ENCODE results near the gene OR6K3. TPM values are rescaled to one million over a fixed set of nuclear protein-coding genes. Genes with fewer than 3 reads are reported as not detected.

OR6K3 gene
- total and polyA plus RNA-seq, 2 of the 13 experiments (the other 11 are each of a cell fraction or from before 2014, with no cell fraction given), result not detected

DNA sequence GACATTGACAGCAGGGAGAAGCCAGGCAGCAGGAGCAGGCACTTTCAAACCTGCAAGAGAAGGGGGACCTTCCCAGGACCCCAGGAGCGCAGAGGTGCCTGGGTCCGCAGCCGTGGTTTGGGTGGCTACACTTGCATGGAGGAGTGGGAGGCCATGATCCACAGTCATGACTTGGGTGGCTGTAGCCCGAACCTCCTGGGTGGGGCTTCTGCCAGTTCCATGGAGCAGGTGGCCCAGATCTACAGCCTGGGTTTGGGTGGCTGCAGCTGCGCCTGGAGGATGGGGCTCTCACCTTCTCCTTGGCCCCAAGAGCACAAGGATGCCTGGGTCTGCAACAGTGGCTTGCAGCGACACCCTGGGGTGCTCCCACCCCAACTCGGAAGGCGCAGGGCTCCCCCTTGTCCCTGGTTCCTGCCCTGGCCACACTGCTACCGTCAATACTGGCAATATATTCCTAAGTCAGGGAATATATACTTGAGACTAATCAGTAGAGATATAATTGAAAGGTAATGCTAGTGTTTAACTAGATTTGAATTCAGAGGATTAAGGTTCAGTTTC is 31.7 kb upstream of the OR6K3 start:
- no peak overlapping the region for H3K9ac ChIP-seq (ENCODE audit: insufficient read depth, low read depth, low read length)
- CTCF ChIA-PET (ENCODE audit: low intra/inter-chr PET ratio, low total read pairs), result no interaction called here

DNA sequence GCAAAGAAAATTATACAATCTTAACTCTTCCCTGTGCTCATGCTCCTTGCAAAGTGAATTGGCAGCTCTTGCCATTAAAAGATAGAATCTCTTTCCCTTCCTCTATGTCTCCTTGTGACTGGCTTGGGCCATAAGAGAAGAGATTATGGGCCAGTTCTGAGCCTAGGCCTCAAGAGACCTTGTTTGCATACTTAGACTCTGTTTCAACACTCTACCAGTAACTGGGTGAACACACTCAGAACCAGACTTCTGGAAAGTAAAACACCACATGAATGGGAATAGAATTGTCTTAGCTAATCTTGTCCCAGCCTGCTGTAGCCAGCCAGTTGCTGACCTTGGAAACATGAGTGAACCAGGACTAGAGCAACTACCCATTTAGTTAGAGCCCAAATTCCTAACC is 15.3 kb upstream of the OR6K3 start:
- H3K27ac ChIP-seq (ENCODE audit: extremely low read length, insufficient read depth, low read length), result no peak overlapping the region
- ChIA-PET CTCF (ENCODE audit: low intra/inter-chr PET ratio, low total read pairs) (no interaction called here), POLR2A (no interaction called here)
- ATAC-seq (no peak), DNase-seq (ENCODE audit: low spot score) (no peak), FAIRE-seq (no peak)
- TF ChIP-seq SMAD3 (CRISPR knock-in tag; IDR thresholded peaks at IDR 0.05) (no peak), ZNF703 (CRISPR knock-in tag; IDR thresholded peaks at IDR 0.05; ENCODE audit: borderline replicate concordance) (no peak)
- H3K4me1 ChIP-seq (ENCODE audit: insufficient read depth, low read length), result no peaks in the 10 kb centered on the region
- H3K4me3 ChIP-seq (replicated peaks in 1 of 3; ENCODE audit: insufficient read depth in 1 of 3, low read depth in 2 of 3, low read length in 3 of 3), result no peak overlapping the region
- H2AFZ ChIP-seq (ENCODE audit: low read length), result no peak overlapping the region
- intact Hi-C loops (cut with micrococcal nuclease; ENCODE audit: unreplicated experiment), result no loop called here
- BruUV-seq (replicated peaks), result no TSS peak
- in situ Hi-C loops (cut with HindIII; ENCODE audit: extremely low pct_ligation_motif_present, low pct_unique_long_range_greater_than_20kb), result no loop called here
- no peak overlapping the region for H3K4me2 ChIP-seq (ENCODE audit: low read depth, low read length)
- no peak overlapping the region for H3K9ac ChIP-seq (ENCODE audit: insufficient read depth, low read depth, low read length)
- H3K27me3 ChIP-seq (ENCODE audit: control insufficient read depth in 1 of 2, insufficient read depth in 2 of 2, low read length in 2 of 2), result no peaks in the 10 kb centered on the region
- H3K9me3 ChIP-seq (ENCODE audit: low read length), result peaks cover 6% of the 10 kb centered on the region
- no peaks in the 10 kb centered on the region for H4K20me1 ChIP-seq (ENCODE audit: insufficient read depth, low read length)
- no peaks in the 10 kb centered on the region for H3K79me2 ChIP-seq (ENCODE audit: insufficient read depth, low read length)
- H3K36me3 ChIP-seq (replicated peaks in 1 of 2; ENCODE audit: control insufficient read depth in 1 of 2, insufficient read depth in 2 of 2, low read length in 2 of 2), result no peaks in the 10 kb centered on the region

More for the DNA sequence above, 31.7 kb upstream of the OR6K3 start:
- H2AFZ ChIP-seq (ENCODE audit: low read length), result no peak overlapping the region
- POLR2A ChIA-PET, result no interaction called here
- no peak for ATAC-seq
- no peaks in the 10 kb centered on the region for H3K36me3 ChIP-seq (replicated peaks in 1 of 2; ENCODE audit: control insufficient read depth in 1 of 2, insufficient read depth in 2 of 2, low read length in 2 of 2)
- H4K20me1 ChIP-seq (ENCODE audit: insufficient read depth, low read length), result no peaks in the 10 kb centered on the region
- H3K27me3 ChIP-seq (ENCODE audit: control insufficient read depth in 1 of 2, insufficient read depth in 2 of 2, low read length in 2 of 2), result no peaks in the 10 kb centered on the region
- intact Hi-C loops (cut with micrococcal nuclease; ENCODE audit: unreplicated experiment), result no loop called here
- H3K4me2 ChIP-seq (ENCODE audit: low read depth, low read length), result no peak overlapping the region
- BruUV-seq (replicated peaks), result no TSS peak
- WGBS (ENCODE audit: low lambda C conversion rate), result 0% methylated on average over 2 of the region's 9 CpGs
- in situ Hi-C loops (cut with HindIII; ENCODE audit: extremely low pct_ligation_motif_present, low pct_unique_long_range_greater_than_20kb), result no loop called here
- TF ChIP-seq KLF11 (CRISPR knock-in tag; IDR thresholded peaks at IDR 0.05), result no peak
- no peak overlapping the region for H3K27ac ChIP-seq (ENCODE audit: extremely low read length, insufficient read depth, low read length)
- H3K9me3 ChIP-seq (ENCODE audit: low read length), result 0 out of 2 replicates have a peak, but pooled peaks cover 5% of the 10 kb centered on the region
- no peak for FAIRE-seq
- H3K4me1 ChIP-seq (ENCODE audit: insufficient read depth, low read length), result no peaks in the 10 kb centered on the region
- no peak for DNase-seq (ENCODE audit: low spot score)
- no peaks in the 10 kb centered on the region for H3K79me2 ChIP-seq (ENCODE audit: insufficient read depth, low read length)
- H3K4me3 ChIP-seq (replicated peaks in 1 of 3; ENCODE audit: insufficient read depth in 1 of 3, low read depth in 2 of 3, low read length in 3 of 3), result no peak overlapping the region
